HG02610 (cell line): Measurements from ENCODE around the gene HERPUD2.
"Not testable (repeated sequence)": the region's sequence is repeated elsewhere in the genome, so short reads cannot be mapped to it uniquely, and the experiment has no call there.

Source experiments
- ATAC-seq: cut with Tn5 transposase; IDR thresholded peaks from one replicate; pipeline ENCODE4 v1.9.1; 2021; ENCODE audit warnings: mild to moderate bottlenecking, moderate library complexity; ENCODE audit not compliant: unreplicated experiment

The HERPUD2 gene

GRCh38 chr7:35623381-35623780, 71.6 kb downstream of the HERPUD2 start:
- no peak for ATAC-seq

- ATAC-seq, result no peak
Observed at GRCh38 chr7:35619863-35620262, 75.1 kb downstream of the HERPUD2 start.

- no peak for ATAC-seq
Observed at GRCh38 chr7:35617041-35617440, 77.9 kb downstream of the HERPUD2 start.

GRCh38 chr7:35613150-35613549, 81.8 kb downstream of the HERPUD2 start:
- ATAC-seq, result no peak

GRCh38 chr7:35605760-35606159, 89.2 kb downstream of the HERPUD2 start:
- no peak for ATAC-seq

- ATAC-seq, result no peak
Observed at GRCh38 chr7:35604595-35604994, 90.3 kb downstream of the HERPUD2 start.

GRCh38 chr7:35599645-35600044, 95.3 kb downstream of the HERPUD2 start:
- ATAC-seq, result no peak

GRCh38 chr7:35599061-35599460, 95.9 kb downstream of the HERPUD2 start:
- no peak for ATAC-seq

GRCh38 chr7:35596061-35596460, 98.9 kb downstream of the HERPUD2 start:
- no peak for ATAC-seq

- ATAC-seq, result no peak
Observed at GRCh38 chr7:35593899-35594298, 101.0 kb downstream of the HERPUD2 start.

GRCh38 chr7:35588647-35589046, 106.3 kb downstream of the HERPUD2 start:
- no peak for ATAC-seq

- ATAC-seq, result no peak
Observed at GRCh38 chr7:35584990-35585389, 109.9 kb downstream of the HERPUD2 start.

- ATAC-seq, result not testable (repeated sequence)
Observed at GRCh38 chr7:35584533-35584932, 110.4 kb downstream of the HERPUD2 start.
